Glomerular visceral epithelial cell (primary cell): Measurements from ENCODE around the gene NPHP4.
"Not testable (repeated sequence)": the region's sequence is repeated elsewhere in the genome, so short reads cannot be mapped to it uniquely, and the experiment has no call there.

Experiments
- DNase-seq: peaks from one replicate; pipeline ENCODE4 v3.0.0-alpha.2; 2016; ENCODE audit errors: extremely low spot score

NPHP4 gene

DNA sequence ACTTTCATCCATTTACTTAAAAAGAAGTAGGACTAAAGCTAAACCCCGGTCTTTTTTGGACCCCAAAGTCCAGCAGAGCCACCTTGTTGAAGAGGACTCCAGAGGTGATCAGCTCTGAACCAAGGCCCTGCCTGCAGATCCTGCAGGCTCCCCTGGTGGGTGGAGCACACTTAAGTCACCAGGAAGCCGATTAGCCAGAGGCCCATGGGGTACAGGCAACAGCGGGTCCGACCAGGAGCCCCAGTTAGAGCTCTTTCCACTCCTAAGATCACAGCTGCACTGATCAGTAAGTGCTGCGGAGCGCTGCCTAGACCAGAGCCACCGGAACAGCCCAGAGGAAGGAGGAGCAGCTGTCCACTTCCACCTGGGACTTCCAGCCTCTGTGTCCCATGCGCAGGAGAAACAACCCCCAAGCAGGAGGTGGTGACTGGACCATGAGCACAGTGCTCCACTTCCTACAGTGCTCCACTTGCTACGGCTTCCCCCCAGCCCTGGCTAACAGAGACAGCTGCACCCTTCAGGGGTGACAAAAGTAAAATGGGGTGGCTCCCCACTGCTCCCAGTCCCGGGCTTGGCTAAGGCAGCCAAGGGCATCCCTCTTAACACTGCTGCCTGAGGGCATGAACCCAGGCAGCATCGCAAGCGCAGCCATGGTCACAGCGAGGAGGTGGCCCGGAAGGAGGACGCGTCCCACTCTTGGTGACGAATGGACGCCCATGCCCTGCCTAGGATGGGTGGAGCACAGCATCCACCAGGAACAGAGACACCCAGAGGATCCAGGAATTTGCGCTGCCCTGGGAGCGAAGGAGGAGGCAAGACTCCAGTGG, 58.0 kb downstream of the NPHP4 start:
- no peak for DNase-seq

DNA sequence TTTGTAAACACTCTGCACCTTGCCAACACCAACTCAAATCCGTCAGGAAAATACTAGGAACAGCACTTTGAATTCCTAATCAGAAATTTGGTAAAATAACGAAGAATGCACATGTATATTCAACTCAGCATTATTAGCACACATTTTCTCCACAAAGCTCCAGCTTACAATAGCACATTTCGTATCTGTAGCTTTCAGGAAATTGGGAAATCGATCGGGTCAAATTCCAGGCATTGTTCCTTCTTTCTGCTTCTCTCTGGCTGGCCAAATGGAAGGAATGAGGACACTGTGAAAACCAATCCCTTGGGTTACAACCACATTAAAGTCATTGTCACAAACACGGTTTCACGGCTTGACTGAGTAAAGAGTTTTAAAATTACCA, 58.6 kb downstream of the NPHP4 start:
- DNase-seq, result no peak

DNA sequence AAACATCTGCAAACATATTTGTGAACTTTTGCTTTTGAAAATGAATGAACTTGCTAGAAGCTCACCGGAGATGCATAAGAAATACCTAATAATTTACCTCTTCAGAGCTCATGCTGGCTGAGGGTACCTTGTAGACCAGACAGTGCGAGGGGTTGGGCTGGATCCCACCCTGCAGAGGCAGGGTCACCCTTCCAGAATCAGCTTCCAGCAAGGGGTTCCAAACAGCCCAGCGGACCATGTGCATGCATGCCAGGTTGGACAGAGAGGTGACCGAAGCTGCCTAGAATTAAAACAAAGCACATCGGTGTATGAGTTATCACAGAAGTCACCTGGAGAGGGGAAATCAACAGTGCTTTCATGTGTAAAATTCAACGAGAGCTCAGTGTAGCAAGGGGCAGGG, 59.2 kb downstream of the NPHP4 start:
- no peak for DNase-seq

DNA sequence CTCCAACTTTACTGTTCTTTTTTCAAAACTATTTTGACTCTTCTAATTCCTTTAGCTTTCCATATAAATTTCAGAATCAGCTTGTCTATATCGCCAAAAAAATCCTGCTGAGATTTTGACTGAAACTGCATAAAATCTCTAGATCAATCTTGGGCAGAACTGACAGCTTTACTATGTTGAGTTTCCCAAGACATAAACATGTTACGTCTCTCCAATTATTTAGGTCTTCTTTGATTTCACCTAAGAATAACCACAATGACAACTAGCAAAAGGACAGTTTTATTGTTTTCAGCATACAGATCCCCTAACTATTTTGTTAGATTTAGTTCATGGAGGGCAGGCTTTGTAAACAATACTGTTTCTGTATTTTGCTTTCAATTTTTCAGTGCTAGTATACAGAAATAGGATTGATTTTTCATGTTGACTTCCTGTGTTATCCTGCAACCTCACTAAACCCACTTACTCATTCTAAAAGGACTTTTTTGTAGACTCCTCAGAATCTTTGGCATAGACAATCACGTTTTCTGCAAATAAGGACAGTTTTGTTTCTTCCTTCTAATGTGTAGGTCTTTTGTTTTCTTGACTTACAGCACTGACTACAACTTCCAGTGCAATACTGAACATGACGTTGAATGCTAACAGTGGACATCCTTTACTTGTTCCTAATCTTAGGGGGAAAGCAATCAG, 63.4 kb downstream of the NPHP4 start:
- DNase-seq, result no peak

DNA sequence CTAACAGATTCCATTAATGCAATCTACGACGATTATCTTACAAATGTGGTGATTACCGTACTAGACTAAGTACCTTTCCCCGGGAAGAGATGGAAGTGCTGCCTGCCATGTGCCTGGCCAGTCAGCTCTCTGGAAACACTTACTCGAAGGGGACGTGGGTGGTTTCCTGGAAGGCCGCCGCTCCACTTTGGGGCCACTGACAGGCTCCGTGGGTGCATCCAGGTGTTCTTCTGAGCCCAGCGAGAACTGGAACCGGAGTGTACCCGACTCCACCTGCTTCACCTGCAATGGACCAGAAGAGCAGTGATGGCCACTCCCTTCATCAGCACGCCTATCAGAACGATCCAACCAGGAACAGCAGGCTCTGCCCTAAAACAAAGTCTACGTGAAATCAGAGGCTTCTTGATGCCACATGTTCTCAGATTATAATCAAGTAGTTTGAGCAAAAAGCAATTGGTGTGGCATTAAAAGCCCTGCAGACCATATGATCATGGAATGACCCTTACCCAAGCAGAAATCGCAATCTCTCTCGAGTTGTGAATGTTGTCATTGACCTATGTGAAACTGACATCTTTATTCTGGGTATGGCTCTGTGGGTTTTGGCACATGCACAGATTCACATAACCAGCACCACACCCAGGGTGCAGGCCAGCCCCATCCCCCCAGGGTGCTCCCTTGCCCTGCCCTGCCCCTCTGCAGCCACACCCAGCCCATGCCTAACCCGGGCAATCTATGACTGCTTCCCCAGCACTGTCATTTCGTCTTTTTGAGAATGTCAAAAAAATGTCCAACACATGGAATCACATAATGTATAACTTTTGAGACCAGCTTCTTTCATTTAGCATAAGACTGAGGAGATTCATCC, 64.5 kb downstream of the NPHP4 start:
- DNase-seq, result no peak

DNA sequence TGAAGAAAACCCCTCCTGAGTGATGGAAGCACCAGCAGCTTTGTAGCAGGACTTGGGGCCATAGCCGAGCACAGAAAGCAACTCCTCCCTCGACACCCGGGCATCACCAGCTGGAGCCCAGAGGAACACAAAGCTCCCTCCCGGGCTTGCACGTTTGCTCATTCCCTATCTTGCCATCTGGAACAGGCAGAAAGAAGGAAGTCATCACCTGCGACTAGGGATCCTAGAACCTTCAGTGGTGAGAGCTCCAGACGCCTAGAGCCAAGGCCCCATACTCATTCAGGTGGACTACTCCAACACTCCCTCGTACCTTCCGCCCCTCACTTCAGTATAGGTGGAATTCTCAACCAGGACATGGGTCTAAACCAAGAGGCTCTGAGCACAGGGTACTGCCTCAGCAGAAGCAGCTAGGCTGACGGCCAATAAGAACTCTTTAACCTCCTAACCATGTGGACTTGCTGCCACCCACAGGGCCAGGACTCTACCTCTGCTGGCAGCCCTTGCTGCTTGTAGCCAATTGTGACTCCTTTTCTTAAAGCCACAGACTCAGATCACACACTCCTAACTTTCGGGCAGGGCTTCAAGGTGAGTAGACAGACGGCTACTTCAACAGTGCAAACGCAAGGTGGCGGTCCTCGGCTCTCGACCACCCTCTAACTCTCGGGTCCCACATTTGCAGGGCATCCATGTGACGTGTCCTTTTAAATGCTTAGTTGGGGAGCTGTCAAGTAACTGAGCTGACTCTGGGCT, 65.4 kb downstream of the NPHP4 start:
- DNase-seq, result no peak

DNA sequence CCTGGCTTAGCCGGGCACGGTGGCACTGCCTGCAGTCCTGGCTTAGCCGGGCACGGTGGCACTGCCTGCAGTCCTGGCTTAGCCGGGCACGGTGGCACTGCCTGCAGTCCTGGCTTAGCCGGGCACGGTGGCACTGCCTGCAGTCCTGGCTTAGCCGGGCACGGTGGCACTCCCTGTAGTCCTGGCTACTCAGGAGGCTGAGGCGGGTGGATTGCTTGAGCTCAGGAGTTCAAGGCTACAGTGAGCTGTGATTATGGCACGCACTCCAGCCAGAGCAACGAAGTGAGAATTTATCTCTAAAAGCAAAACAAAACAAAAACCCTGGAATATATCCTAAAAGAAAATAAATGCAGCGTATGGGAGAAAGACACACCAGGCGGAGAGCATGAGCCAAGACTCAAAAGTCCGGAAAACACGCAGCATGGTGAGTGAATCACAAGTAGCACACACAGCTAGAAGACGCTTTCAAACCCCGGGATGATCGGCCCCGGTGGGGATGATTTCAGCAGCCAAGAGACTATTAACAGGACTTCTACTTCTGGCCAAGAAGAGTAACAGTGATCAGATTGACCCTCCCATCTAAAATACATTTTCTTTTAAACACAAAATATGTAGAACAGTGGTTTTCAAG, 69.4 kb downstream of the NPHP4 start:
- not testable (repeated sequence) for DNase-seq

DNA sequence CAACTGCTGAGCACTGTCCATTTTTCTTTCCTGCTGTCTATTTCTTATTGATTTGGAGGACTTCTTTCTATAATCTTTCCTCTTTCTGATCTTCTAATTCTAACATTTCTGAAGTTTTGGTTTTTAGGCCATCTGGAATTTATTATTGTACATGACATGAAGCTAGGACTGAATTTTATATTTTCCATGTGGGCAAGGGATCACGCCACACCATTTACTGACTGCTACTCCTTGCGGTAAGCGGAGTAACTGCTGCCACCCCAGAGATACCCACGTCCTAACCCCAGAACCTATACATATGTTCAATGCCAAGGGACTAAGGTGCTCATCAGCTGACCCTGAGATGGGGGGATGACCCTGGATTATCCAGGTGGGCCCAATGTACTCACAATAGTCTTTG, 70.6 kb downstream of the NPHP4 start:
- DNase-seq, result no peak

DNA sequence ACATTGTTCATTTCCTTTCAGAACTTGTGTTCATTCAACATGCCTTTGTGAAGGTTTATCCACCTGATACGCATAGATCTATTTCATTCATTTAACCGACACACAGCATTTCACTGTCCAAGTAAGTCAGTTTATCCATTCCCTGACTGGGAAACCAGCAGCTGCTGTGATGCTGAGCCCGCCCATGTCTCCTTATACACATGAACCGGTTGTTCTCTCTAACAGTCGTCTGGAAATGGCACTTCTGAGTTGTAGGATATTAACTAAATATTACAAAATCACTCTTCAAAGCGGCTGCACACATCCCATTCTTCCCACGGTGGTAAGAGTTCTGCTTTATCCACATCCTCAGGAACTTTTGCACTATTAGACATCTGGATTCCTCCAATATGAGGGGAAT, 71.1 kb downstream of the NPHP4 start:
- no peak for DNase-seq

DNA sequence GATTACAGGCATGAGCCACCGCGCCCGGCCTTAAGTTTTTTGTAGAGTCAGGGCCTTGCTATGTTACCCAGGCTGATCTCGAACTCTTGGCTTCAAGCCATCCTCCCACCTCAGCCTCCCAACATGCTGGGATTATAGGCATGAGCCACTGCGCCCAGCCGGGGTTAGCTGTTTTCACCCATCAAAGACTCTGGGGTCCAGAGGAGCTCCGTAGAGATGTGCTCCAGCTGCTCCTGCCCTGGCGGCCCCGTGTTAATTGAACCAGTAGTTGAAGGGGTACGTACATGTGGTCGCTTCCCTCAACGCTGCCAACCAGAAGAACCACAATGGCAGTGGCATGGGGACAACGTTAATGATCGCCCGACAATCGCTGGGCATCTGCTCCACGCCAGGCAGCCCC, 72.0 kb downstream of the NPHP4 start:
- DNase-seq, result no peak

DNA sequence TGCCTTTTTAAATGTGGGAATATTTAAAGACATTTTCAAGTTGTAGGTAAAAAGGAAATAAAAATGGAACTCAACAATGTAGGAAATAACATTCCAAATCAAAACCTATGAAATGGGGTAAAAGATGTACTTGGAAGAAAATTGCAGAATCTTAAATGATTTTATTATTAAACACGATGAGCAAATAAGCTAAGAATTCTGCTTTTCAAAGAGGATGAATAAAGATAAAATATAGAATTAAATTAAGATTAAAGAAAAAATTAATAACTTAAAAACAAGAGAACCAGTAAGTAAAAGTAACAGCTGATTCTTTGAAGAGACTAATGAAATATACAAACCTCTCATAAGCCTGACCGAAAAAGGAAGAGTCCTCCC, 74.0 kb downstream of the NPHP4 start:
- DNase-seq, result no peak

DNA sequence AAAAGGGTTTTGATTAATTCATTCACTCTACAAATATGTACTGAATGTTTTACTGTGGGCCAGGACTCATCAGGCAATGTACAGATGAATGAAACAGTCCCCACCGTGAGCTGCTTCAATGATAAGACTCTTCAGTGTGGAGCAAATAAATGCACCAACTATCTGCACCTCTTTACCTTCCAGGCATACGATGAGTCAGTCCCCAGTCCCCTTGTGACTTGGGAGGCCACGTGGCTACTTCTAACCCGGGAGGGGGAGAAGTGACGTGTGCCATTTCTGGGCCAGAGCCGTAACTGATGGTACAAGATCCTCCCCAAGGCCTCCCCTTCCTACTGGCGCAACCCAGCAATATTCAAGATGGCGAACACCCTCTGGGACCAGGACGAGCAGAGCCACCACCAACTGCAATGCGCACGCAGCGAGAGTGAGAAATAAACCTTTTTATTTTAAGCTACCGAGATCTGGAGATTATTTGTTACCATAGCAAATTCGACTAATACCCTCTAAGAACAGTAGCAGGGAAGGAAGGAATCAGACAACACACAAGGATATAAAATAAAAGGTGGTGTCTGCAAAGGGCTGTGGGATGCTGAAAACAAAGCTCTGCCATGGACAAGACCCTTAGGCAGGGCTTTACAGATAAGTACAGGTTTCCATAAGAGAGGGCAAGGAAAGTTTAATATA, 74.5 kb downstream of the NPHP4 start:
- no peak for DNase-seq

DNA sequence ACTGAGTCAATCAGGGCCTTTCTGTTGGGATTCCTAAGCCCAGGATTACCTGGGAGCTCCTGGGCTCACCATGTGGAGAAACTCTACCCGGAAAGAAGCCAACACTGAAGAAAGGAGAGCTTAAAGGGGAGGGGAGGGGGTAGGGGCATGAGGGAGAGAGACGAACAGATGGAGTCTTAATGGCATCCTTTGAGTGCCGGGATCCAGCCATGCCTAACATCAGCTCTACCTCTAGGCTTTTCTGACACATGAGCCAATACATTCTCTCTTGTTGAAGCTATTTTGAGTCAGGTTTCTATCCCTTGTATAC, 75.0 kb downstream of the NPHP4 start:
- DNase-seq, result no peak

DNA sequence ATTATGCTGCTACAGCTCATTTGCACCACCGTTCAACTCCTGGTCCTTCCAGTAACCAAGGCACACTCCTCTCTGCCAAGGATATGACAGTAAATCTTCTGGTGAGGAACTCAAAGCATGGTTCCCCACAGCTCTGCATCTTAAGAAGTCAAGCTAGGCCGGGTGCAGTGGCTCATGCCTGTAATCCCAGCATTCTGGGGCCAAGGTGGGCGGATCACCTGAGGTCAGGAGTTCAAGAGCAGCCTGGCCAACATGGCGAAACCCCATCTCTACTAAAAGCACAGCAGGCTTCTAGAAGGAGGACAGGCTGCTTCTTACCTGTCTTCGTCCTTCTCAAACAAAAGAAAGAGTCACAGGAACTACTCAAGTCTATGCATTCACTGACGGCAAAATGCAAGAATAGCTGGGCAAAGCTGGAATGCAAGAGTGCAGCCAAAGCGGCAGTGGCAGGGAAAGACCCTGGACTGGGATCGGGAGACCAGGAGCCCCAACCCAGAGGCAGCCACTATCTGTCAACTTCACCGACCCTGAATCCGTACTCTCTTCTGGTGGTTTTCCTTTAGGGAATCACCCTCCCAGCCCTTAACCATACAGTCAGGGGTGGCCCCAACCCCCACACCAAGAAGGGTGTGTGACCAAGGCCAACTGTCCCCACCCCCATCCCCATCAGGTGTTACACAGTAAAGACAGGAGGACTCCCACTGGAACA, 75.5 kb downstream of the NPHP4 start:
- DNase-seq, result no peak

DNA sequence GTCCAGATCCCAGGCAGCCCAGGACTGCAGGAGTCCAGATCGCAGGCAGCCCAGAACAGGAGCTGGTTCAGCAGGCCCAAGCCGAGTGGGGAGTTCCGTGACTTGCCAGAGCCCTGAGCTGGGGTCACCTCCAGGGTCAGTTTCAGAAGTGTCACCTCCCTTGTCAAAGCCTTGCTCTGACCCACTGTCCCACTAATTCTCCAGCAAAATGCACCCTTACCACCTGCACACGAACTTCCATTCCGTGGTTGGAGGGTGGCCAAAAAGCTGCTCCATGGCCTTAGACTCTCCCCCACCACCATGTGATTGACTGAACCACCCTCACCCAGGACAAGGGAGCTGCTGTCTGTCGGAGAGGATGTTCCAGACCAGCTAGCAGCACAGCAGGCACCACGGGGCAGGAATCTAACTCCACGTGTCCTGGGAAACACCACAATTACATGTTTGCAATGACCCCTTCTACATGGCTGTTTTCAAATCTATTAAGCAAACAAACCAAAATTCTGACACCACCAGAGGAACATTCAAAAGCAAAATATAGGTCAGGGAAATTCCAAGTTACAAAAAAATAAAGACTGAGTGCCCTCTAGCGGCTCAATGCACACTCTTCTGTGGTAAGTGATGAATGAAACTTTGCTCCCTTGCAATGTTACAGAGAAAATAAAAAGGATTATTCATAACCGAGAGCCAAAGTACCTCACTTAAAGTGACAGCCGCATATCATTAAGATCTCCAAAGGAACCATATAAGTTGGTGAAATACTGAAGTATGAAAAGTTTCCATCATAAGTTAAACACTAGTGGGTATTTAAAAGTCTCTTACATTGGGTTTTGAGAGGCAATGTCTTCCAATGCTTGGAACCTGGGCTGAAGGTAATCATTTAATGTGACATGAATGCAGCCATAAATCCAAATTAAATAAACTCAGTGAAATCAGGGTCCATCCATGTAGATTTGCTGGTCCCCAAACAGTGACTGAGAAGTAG, 76.3 kb downstream of the NPHP4 start:
- DNase-seq, result peak; percentile 34

DNA sequence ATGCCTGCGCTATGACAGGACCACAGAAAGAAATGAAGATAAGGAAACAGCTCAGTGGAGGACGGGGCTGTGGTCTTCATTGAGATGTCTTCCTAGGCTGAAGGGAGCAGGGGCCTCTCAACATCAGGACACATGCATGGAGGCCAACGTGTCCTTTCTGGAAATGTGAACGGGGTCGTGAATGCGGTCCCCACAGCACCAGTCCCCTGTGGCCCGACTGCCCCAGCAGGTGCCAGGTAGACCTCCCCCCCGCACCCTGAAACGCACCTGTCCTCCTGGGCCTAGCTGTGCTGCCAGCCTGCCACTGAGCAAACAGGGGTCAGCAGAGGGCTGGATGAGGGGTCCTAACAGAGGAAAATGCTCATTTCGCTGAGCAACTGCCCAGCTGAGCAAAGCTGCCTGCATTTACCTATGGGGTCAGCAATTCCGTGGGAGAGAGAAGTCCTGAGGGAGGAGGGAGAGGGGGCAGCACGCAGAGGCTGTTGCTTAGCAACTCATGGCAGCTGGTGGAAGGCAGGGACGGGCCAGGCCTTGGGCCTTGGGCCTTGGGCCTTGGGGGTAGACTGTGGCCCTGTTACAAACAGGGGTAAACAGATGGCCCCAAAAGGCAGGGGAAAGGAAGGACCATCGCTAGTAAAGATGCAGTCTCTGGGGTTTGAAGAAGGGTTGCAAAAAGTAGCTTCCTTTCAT, 77.4 kb downstream of the NPHP4 start:
- DNase-seq, result no peak

DNA sequence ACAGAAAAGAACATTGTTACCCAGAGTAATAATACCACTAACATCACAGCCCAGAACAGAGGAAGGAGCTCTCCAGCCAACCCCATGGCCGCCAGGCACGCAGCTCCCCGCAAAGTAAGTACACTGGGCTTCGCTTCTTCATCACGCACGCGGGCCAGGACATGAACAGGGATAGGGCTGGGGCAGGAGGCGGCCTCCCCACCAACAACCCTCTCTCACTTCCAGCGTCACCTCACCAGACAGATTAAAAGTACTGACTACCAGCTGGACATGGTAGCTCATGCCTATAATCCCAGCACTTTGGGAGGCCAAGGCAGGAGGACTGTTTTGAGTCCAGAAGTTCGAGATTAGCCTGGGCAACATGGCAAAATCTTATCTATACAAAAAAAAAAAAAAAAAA, 78.3 kb downstream of the NPHP4 start:
- no peak for DNase-seq

DNA sequence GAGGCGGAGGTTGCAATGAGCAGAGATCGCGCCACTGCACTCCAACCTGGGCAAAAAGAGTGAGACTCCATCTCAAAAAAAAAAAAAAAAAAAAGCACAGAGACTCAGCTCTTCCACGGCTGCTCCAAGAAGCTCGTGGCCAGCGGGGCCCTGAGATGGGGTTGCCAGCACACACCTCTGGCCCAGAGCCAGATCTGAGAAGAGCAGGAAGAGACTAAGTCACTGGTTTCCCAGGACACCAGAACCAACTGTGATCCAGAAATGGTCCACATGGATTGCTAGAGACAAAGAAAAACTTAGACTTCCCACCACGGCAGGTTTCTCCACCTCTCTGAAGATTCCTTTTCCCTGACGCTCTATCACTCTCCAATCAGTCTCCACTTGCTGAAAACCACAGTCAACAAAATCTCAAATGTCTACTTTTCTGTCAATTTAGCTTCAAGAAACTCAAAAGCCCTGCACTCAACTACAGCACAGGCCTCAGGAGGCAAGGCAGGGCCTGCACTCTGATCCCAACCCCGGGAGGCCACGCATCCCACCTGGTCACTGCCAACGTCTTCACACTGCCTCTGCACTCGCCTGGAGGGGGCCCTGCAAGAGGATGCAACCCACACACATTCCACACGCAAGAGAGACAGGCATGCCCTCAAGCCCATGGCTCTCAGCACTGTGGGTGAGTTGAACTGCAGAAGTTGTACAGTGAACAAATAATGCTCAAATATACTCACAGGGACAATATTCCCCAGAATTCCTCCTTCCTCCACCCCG, 79.0 kb downstream of the NPHP4 start:
- peak; percentile 21 for DNase-seq
